ENCODE results near the gene POLR2E. TPM values are rescaled to one million over a fixed set of nuclear protein-coding genes. Genes with fewer than 3 reads are reported as not detected.

Gene POLR2E
- total RNA-seq, 1 donor: 70.2 TPM

DNA sequence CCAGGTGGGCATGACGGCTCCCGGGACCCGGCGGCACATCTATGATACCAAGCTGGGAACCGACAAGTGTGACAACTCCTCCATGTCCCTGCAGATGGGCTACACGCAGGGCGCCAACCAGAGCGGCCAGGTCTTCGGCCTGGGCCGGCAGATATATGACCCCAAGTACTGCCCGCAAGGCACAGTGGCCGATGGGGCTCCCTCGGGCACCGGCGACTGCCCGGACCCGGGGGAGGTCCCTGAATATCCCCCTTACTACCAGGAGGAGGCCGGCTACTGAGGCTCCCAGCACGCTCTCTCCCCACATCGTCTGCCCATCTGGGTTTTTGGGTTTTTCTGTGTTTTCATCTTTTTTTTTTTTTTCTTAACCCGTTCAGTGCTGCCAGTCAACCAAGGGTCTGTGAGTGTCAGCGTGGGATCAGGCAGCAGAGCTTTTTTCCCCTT lies 57.5 kb downstream of the POLR2E start:
- DNase-seq (ENCODE audit: insufficient read length, low spot score, missing footprints): no peak
- H4K20me1 ChIP-seq (ENCODE audit: insufficient read depth, low read length): peaks cover 39% of the 10 kb centered on the region
- H3K9me3 ChIP-seq (ENCODE audit: low read depth, low read length): no peaks in the 10 kb centered on the region
- H3K4me1 ChIP-seq (ENCODE audit: insufficient read depth, low read length): peaks cover 38% of the 10 kb centered on the region
- peak overlapping the region; percentile 3 for H3K4me2 ChIP-seq (ENCODE audit: insufficient read depth, low read length)
- H3K27me3 ChIP-seq (ENCODE audit: insufficient read depth, low read length): no peaks in the 10 kb centered on the region
- peak overlapping the region; percentile 17 for H3K27ac ChIP-seq (ENCODE audit: low read depth, low read length)
- H3K36me3 ChIP-seq (ENCODE audit: insufficient read depth, low read length): peaks cover 38% of the 10 kb centered on the region
- no peak overlapping the region for H3K4me3 ChIP-seq (ENCODE audit: insufficient read depth, low read length)
- H2AFZ ChIP-seq (ENCODE audit: low read length): no peak overlapping the region
- H3K79me2 ChIP-seq (ENCODE audit: insufficient read depth, low read length): peaks cover 11% of the 10 kb centered on the region
- TF ChIP-seq, protein P1, sequence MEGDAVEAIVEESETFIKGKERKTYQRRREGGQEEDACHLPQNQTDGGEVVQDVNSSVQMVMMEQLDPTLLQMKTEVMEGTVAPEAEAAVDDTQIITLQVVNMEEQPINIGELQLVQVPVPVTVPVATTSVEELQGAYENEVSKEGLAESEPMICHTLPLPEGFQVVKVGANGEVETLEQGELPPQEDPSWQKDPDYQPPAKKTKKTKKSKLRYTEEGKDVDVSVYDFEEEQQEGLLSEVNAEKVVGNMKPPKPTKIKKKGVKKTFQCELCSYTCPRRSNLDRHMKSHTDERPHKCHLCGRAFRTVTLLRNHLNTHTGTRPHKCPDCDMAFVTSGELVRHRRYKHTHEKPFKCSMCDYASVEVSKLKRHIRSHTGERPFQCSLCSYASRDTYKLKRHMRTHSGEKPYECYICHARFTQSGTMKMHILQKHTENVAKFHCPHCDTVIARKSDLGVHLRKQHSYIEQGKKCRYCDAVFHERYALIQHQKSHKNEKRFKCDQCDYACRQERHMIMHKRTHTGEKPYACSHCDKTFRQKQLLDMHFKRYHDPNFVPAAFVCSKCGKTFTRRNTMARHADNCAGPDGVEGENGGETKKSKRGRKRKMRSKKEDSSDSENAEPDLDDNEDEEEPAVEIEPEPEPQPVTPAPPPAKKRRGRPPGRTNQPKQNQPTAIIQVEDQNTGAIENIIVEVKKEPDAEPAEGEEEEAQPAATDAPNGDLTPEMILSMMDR (IDR thresholded peaks at IDR 0.05; ENCODE audit: extremely low read depth, low read depth, low read length): no peak

Other genes starting within 250 kb of the POLR2E start
- gene ELANE, start 243.1 kb downstream of the POLR2E start, total RNA-seq: 0.36 and 0.59 TPM in 2 replicates
- 8.3 and 19.9 TPM in 2 replicates for gene CFD, start 235.7 kb downstream of the POLR2E start, total RNA-seq
- gene MED16, start 202.2 kb downstream of the POLR2E start, total RNA-seq: 20.6 and 25.0 TPM in 2 replicates
- not detected in 2 replicates for gene RNU6-9, start 201.9 kb downstream of the POLR2E start, total RNA-seq
- gene R3HDM4, start 182.2 kb downstream of the POLR2E start, total RNA-seq: 31.1 and 32.7 TPM in 2 replicates
- not detected in 2 replicates for gene KISS1R, start 178.0 kb downstream of the POLR2E start, total RNA-seq
- gene ARID3A, start 169.3 kb downstream of the POLR2E start, total RNA-seq: 19.4 and 21.7 TPM in 2 replicates
- gene WDR18, start 111.0 kb downstream of the POLR2E start, total RNA-seq: 45.6 and 46.6 TPM in 2 replicates
- not detected in 2 replicates for gene GRIN3B, start 95.0 kb downstream of the POLR2E start, total RNA-seq
- 74.0 and 84.0 TPM in 2 replicates for gene TMEM259, start 74.3 kb downstream of the POLR2E start, total RNA-seq
- gene RNU6-2, start 73.9 kb downstream of the POLR2E start, total RNA-seq: not detected in 2 replicates
- 537 and 594 TPM in 2 replicates for gene CNN2, start 68.8 kb downstream of the POLR2E start, total RNA-seq
- gene ABCA7, start 55.3 kb downstream of the POLR2E start, total RNA-seq: 33.3 and 43.0 TPM in 2 replicates
- gene ARHGAP45, start 28.2 kb downstream of the POLR2E start, total RNA-seq: 0.59 and 0.72 TPM in 2 replicates
- gene GPX4, start 8.6 kb upstream of the POLR2E start, total RNA-seq: 515 TPM in 2 replicates
- 58.0 and 69.1 TPM in 2 replicates for gene SBNO2, start 78.9 kb upstream of the POLR2E start, total RNA-seq
- gene STK11, start 110.4 kb upstream of the POLR2E start, total RNA-seq: 75.7 and 100 TPM in 2 replicates
- 1.8 and 2.9 TPM in 2 replicates for gene CBARP, start 142.6 kb upstream of the POLR2E start, total RNA-seq
- 12.4 and 13.8 TPM in 2 replicates for gene ATP5F1D, start 146.4 kb upstream of the POLR2E start, total RNA-seq
- gene MIDN, start 153.2 kb upstream of the POLR2E start, total RNA-seq: 14.4 and 19.9 TPM in 2 replicates
- gene CIRBP, start 174.0 kb upstream of the POLR2E start, total RNA-seq: 300 and 380 TPM in 2 replicates
- 21.8 and 25.0 TPM in 2 replicates for gene FAM174C, start 180.2 kb upstream of the POLR2E start, total RNA-seq
- gene EFNA2, start 190.5 kb upstream of the POLR2E start, total RNA-seq: not detected in 2 replicates

All from osteoblast (primary cell).